DND-41 (cell line): ENCODE data around the gene APOL6.

Experiments
- ATAC-seq: fragments of 200-7000 bp; cut with Tn5 transposase; 3 replicates; pipeline ENCODE4 v1.9.1; 2021; ENCODE audit warnings: low read depth; ENCODE audit not compliant: insufficient read depth
- DNase-seq: peaks from one replicate; pipeline ENCODE4 v3.0.0-alpha.2; 2020
- H2AFZ ChIP-seq: 2 replicates; pipeline ENCODE4 v1.6.0; 2012; ENCODE audit warnings: low read depth, low read length
- H3K27ac ChIP-seq: 2 replicates; pipeline ENCODE4 v1.5.1; 2012; ENCODE audit warnings: low read length, inconsistent platforms
- H3K27me3 ChIP-seq: fragments of 200-600 bp; sonication (generic); 2 replicates; pipeline ENCODE4 v1.6.0; 2012; ENCODE audit warnings: low read length, mild to moderate bottlenecking, inconsistent platforms; ENCODE audit not compliant: insufficient read depth, poor library complexity
- H3K36me3 ChIP-seq: 2 replicates; pipeline ENCODE4 v1.5.1; 2012; ENCODE audit warnings: low read length, inconsistent platforms; ENCODE audit not compliant: insufficient read depth
- H3K4me1 ChIP-seq: 2 replicates; pipeline ENCODE4 v1.5.1; 2012; ENCODE audit warnings: mild to moderate bottlenecking, low read length; ENCODE audit not compliant: insufficient read depth
- H3K4me2 ChIP-seq: 2 replicates; pipeline ENCODE4 v1.6.0; 2012; ENCODE audit warnings: mild to moderate bottlenecking, moderate library complexity, low read length, inconsistent platforms; ENCODE audit not compliant: insufficient read depth
- H3K4me3 ChIP-seq, 2 experiments: fragments of 200-600 bp in 1 of 2; shearing (Covaris generic) in 1 of 2; 2 replicates each; pipeline ENCODE4 v1.5.1; 2012 to 2016; ENCODE audit warnings: inconsistent platforms in 2 of 2, low read length in 2 of 2, mild to moderate bottlenecking in 2 of 2, low read depth in 1 of 2, moderate library complexity in 1 of 2
- H3K79me2 ChIP-seq: 2 replicates; pipeline ENCODE4 v1.6.0; 2012; ENCODE audit warnings: low read length, inconsistent platforms; ENCODE audit not compliant: insufficient read depth
- H3K9ac ChIP-seq: 2 replicates; pipeline ENCODE4 v1.6.0; 2012; ENCODE audit warnings: low read depth, mild to moderate bottlenecking, inconsistent platforms, low read length, moderate library complexity
- H3K9me3 ChIP-seq: 2 replicates; pipeline ENCODE4 v1.5.1; 2012; ENCODE audit warnings: low read length, moderate library complexity, mild to moderate bottlenecking, inconsistent platforms; ENCODE audit not compliant: insufficient read depth, severe bottlenecking
- H4K20me1 ChIP-seq: 2 replicates; pipeline ENCODE4 v1.6.0; 2012; ENCODE audit warnings: low read length; ENCODE audit not compliant: insufficient read depth
- CTCF ChIP-seq: IDR thresholded peaks from 2 replicates; pipeline ENCODE4 v1.5.1; 2012; ENCODE audit warnings: borderline replicate concordance, low read length, moderate library complexity, mild to moderate bottlenecking; ENCODE audit not compliant: poor library complexity, severe bottlenecking; ENCODE audit errors: extremely low read depth
- EZH2 ChIP-seq: IDR thresholded peaks from 3 replicates; pipeline ENCODE4 v1.6.1; 2012; ENCODE audit warnings: borderline replicate concordance, low read depth, mild to moderate bottlenecking, moderate library complexity, low read length, inconsistent platforms; ENCODE audit not compliant: severe bottlenecking

APOL6 gene

GRCh38 chr22:35649636-35650250 is 1.5 kb downstream of the APOL6 start:
- peaks cover 26% of the 10 kb centered on the region for H3K4me1 ChIP-seq
- peaks cover 24% of the 10 kb centered on the region for H3K36me3 ChIP-seq
- H3K9ac ChIP-seq: peak overlapping the region; percentile 86
- DNase-seq (no peak), ATAC-seq (no peak)
- peaks cover 5% of the 10 kb centered on the region for H3K9me3 ChIP-seq
- H3K4me3 ChIP-seq: peak overlapping the region; percentile 46 to 77; a peak in 3 of 4 replicates
- peak overlapping the region; percentile 78 for H3K4me2 ChIP-seq
- H2AFZ ChIP-seq: no peak overlapping the region
- peaks cover 4% of the 10 kb centered on the region; the same call in 1 of the 2 replicates for H4K20me1 ChIP-seq
- H3K79me2 ChIP-seq: peaks cover 49% of the 10 kb centered on the region
- H3K27ac ChIP-seq: peak overlapping the region; percentile 94
- TF ChIP-seq EZH2 (no peak), CTCF (no peak)
- no peaks in the 10 kb centered on the region for H3K27me3 ChIP-seq

GRCh38 chr22:35651085-35651484 is 2.8 kb downstream of the APOL6 start:
- Histone ChIP-seq H3K27me3 (no peaks in the 10 kb centered on the region), H4K20me1 (peaks cover 4% of the 10 kb centered on the region; the same call in 1 of the 2 replicates), H3K9me3 (peaks cover 5% of the 10 kb centered on the region), H2AFZ (no peak overlapping the region), H3K79me2 (peaks cover 61% of the 10 kb centered on the region), H3K27ac (no peak overlapping the region), H3K4me1 (peaks cover 26% of the 10 kb centered on the region), H3K4me3 (peak overlapping the region in 1 of 2 experiments; percentile 3; a peak in 1 of 4 replicates), H3K36me3 (peaks cover 36% of the 10 kb centered on the region), H3K9ac (no peak overlapping the region), H3K4me2 (no peak overlapping the region)
- TF ChIP-seq EZH2 (no peak), CTCF (no peak)
- ATAC-seq (no peak), DNase-seq (no peak)

GRCh38 chr22:35653824-35654223 is 5.6 kb downstream of the APOL6 start:
- TF ChIP-seq CTCF (no peak), EZH2 (no peak)
- Histone ChIP-seq H2AFZ (no peak overlapping the region), H3K27me3 (no peaks in the 10 kb centered on the region), H3K4me2 (0 out of 2 replicates have a peak overlapping the region, but pooled peaks have one; percentile 7), H3K79me2 (peaks cover 78% of the 10 kb centered on the region), H3K4me1 (peaks cover 35% of the 10 kb centered on the region), H3K4me3 (no peak overlapping the region), H3K9me3 (peaks cover 5% of the 10 kb centered on the region), H3K9ac (no peak overlapping the region), H3K27ac (no peak overlapping the region), H3K36me3 (peaks cover 64% of the 10 kb centered on the region), H4K20me1 (peaks cover 4% of the 10 kb centered on the region; the same call in 1 of the 2 replicates)
- DNase-seq: no peak
- ATAC-seq: no peak
